Aorta (tissue), 5 donors: Measurements from ENCODE around the gene AP3D1. TPM values are rescaled to one million over a fixed set of nuclear protein-coding genes. Genes with fewer than 3 reads are reported as not detected.

ENCODE experiments used
- ATAC-seq: fragments of 200-7000 bp; cut with Tn5 transposase; one replicate; pipeline ENCODE4 v1.9.1; 2022; ENCODE audit warnings: moderate library complexity; ENCODE audit not compliant: low FRiP score
- DNase-seq, 2 donors: peaks; one replicate each; pipeline ENCODE4 v3.0.0-alpha.2; 2020
- H3K27ac ChIP-seq, 2 donors: one replicate each; pipeline ENCODE4 v1.5.1; 2013; ENCODE audit warnings: low read length in 2 of 2, mild to moderate bottlenecking in 2 of 2, moderate library complexity in 2 of 2, control low read depth in 1 of 2, inconsistent platforms in 1 of 2, low read depth in 1 of 2
- H3K27me3 ChIP-seq, 2 donors: one replicate each; pipeline ENCODE4 v1.6.1; 2013; ENCODE audit warnings: control low read depth in 1 of 2, low read length in 1 of 2, mild to moderate bottlenecking in 1 of 2, moderate library complexity in 1 of 2; ENCODE audit not compliant: insufficient read depth in 2 of 2, control insufficient read depth in 1 of 2
- H3K36me3 ChIP-seq, 2 donors: one replicate each; pipeline ENCODE4 v1.6.1; 2013; ENCODE audit warnings: control low read depth in 1 of 2, low read length in 1 of 2, mild to moderate bottlenecking in 1 of 2; ENCODE audit not compliant: insufficient read depth in 2 of 2, control insufficient read depth in 1 of 2
- H3K4me1 ChIP-seq, 2 donors: one replicate each; pipeline ENCODE4 v1.6.1; 2013; ENCODE audit warnings: low read length in 2 of 2, control low read depth in 1 of 2, mild to moderate bottlenecking in 1 of 2, moderate library complexity in 1 of 2; ENCODE audit not compliant: insufficient read depth in 2 of 2, control insufficient read depth in 1 of 2
- H3K4me3 ChIP-seq, 2 donors: one replicate each; pipeline ENCODE4 v1.5.1; 2013; ENCODE audit warnings: low read length in 2 of 2, control low read depth in 1 of 2, mild to moderate bottlenecking in 1 of 2
- H3K9me3 ChIP-seq: one replicate; pipeline ENCODE4 v1.6.1; 2013; ENCODE audit warnings: mild to moderate bottlenecking, low read length; ENCODE audit not compliant: control insufficient read depth
- WGBS, 2 donors: extraction: QIAGEN DNeasy Blood & Tissue Kit; methylation state at CpG; one replicate each; pipeline ENCODE4 v1.1.7; 2013; 5-methylcytosine and 5-hydroxymethylcytosine counted together
- intact Hi-C, 2 donors: fragments of 100-400 bp; cut with DNase I; formaldehyde crosslinking; loops; one replicate each; pipeline versions ENCODE4 v1.14.2 to v1.15.0; 2022
- polyA plus RNA-seq, 2 donors: library from polyadenylated mRNA; stranded (reverse); fragments of 200-250 nt; gene quantifications; one replicate each; pipeline ENCODE4 v1.2.3, GENCODE V29; 2013
- total RNA-seq, 2 donors: library from RNA; stranded (reverse); fragmentation: NEBNext Ultra II Directional; extraction: Animal tissue kit (Norgen Biotek cat#: 25700); gene quantifications; one replicate each; pipeline ENCODE4 v1.2.1, GENCODE V29; 2021
- donor health status: healthy with polysubstance abuse.
- donor health status: Bipolar disorder and iron deficiency.
- donor health status: DM: no; HTN: no; CAD: no.
- donor health status: DM: no; HTN: no; CAD: no.
- donor health status: DM: yes; HTN: yes; CAD: no.

Gene AP3D1
- total and polyA plus RNA-seq, 4 donors, result 31.7 to 84.3 (median 68.3) TPM

- intact Hi-C loops, result no loop called here
- no peaks in the 10 kb centered on the region for H3K9me3 ChIP-seq
- WGBS, 2 donors, result 85% methylated on average over 28 of the region's 28 CpGs
- no peak overlapping the region for H3K27ac ChIP-seq
- ATAC-seq, result peak; percentile 43
- H3K36me3 ChIP-seq, result no peaks in the 10 kb centered on the region
- DNase-seq, result peak; percentile 85 to 87
- H3K4me3 ChIP-seq, result no peak overlapping the region
- H3K4me1 ChIP-seq, result no peaks in the 10 kb centered on the region
- no peaks in the 10 kb centered on the region for H3K27me3 ChIP-seq
Observed at GRCh38 chr19:2084993-2085720, 66.2 kb downstream of the AP3D1 start.

- intact Hi-C loops, result no loop called here
- Histone ChIP-seq H3K27me3 (no peaks in the 10 kb centered on the region), H3K4me3 (no peak overlapping the region), H3K4me1 (no peaks in the 10 kb centered on the region), H3K36me3 (no peaks in the 10 kb centered on the region), H3K27ac (no peak overlapping the region), H3K9me3 (no peaks in the 10 kb centered on the region)
- peak in 1 of 2 donors; percentile 71 for DNase-seq
- WGBS, 2 donors, result 85 to 87% methylated on average over 20 of the region's 20 CpGs
- ATAC-seq, result no peak
Observed at GRCh38 chr19:2083174-2083854, 68.1 kb downstream of the AP3D1 start.

DNA sequence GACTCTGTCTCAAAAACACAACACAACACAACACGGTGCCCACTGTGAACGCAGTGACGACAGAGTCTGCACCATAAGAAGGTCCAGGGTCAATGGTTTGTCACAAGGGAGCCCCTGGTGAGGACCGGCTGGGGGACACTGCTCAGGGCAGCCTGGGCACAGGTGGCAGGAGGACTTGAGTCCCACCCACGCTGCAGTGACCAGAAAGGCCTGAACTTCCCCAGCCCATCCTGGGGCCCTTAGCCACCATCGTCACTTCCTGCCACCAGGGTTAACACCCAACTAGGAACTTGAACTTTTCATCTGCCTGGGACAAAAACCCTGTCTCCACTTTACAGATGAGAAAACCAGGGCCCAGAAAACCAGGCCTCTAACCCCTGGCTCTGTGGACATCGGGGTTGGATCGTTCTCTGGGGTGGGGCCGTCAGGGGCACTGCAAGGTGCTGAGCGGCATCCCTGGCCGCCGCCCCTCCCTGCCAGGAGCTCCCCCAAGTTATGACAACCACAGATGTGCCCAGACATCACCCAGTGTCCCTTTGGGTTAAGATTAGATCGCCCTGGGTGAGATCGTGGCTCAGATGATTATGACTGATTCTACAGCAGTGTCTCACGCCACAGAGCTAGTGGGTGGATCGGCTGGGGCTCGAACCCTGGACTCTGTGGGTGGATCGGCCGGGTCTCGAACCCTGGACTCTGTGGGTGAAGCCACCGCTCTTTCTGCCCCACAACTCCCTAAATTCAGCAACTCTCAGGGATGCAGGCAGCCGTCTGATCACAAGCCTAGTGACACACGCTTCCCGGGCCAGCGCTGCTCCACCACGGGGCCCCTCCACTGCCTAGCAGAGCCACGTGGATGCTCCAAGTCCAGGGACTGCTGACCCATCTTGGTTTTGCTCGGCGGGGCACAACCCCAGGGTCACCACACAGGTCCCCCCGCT lies 69.2 kb downstream of the AP3D1 start:
- Histone ChIP-seq H3K4me1 (no peaks in the 10 kb centered on the region), H3K27me3 (no peaks in the 10 kb centered on the region), H3K27ac (no peak overlapping the region), H3K9me3 (no peaks in the 10 kb centered on the region), H3K36me3 (no peaks in the 10 kb centered on the region), H3K4me3 (no peak overlapping the region)
- WGBS, 2 donors, result 87 to 91% methylated on average over 30 of the region's 30 CpGs
- ATAC-seq, result no peak
- intact Hi-C loops, result no loop called here
- peak in 1 of 2 donors; percentile 64 for DNase-seq

- Histone ChIP-seq H3K27me3 (no peaks in the 10 kb centered on the region), H3K4me3 (no peak overlapping the region), H3K36me3 (peaks cover 0 to 2% of the 10 kb centered on the region in 2 donors), H3K27ac (no peak overlapping the region), H3K4me1 (no peaks in the 10 kb centered on the region), H3K9me3 (no peaks in the 10 kb centered on the region)
- intact Hi-C loops, result no loop called here
- 80 to 84% methylated on average over 23 of the region's 23 CpGs for WGBS, 2 donors
- ATAC-seq (no peak), DNase-seq (no peak)
Observed at GRCh38 chr19:2080336-2080988, 70.9 kb downstream of the AP3D1 start.

DNA sequence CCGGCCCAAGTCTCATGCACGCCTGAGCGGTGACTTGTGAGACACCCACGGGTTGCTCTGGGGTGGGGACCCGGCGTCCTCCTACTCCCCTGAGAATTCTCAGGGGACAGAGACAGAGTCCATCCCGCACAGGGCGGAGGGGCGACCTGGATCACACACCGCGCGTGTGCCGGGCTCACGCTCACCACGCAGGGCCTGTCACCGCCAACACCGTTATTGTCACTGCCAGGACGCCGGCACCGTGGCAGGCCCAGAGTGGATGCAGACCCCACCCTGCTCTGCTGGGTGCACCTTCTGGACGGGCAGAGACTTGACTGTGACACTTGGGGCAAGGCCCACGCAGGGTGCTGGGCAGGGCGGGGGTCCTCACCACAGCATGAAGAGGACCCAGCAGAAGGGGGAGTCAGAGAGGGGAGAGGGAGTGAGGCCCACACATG lies 71.5 kb downstream of the AP3D1 start:
- no peak overlapping the region for H3K4me3 ChIP-seq
- H3K27ac ChIP-seq, result no peak overlapping the region
- no peak for DNase-seq
- no peaks in the 10 kb centered on the region for H3K9me3 ChIP-seq
- peaks cover 0 to 2% of the 10 kb centered on the region in 2 donors for H3K36me3 ChIP-seq
- no peaks in the 10 kb centered on the region for H3K4me1 ChIP-seq
- WGBS, 2 donors, result 88 to 89% methylated on average over 22 to 23 of the region's 23 CpGs
- intact Hi-C loops, result no loop called here
- no peak for ATAC-seq
- no peaks in the 10 kb centered on the region for H3K27me3 ChIP-seq

DNA sequence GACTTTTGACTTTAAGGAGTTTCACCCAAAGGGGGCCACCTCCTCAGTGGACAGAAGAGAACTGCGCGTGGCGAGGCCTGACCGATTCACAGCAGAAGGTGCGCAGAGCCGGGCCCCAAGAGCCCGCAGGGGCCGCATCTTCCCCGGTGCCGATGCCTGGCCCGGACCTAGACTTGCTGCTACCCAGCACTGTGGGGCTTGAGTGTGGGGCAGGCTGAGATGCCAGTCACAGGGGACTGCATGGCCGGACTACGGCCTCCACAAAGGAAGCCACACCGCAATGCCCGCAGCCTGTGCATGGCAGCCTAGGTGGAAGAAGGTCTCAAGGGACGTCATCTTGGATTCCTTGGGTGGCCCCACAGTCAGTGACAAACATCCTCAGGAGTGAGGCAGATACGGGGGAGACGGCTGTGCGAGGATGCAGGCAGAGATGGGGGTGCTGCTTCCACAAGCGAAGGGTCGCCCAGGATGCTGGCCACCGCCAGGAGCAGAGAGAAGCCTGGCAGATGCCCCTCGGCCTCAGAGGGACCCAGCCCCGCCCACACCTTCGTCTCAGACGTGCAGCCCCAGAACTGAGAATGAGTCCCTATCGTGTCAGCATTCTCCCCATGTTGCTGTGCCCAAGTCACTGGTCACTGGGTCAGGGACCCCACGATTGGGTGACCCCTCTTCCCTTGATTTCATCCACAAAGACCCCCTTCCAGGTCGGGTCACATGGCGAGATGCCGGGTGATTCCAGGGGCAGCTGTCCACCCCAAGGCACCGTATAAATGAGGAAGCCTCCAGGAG lies 72.1 kb downstream of the AP3D1 start:
- ATAC-seq (no peak), DNase-seq (no peak)
- intact Hi-C loops, result no loop called here
- 91% methylated on average over 31 to 32 of the region's 32 CpGs for WGBS, 2 donors
- Histone ChIP-seq H3K27me3 (no peaks in the 10 kb centered on the region), H3K9me3 (no peaks in the 10 kb centered on the region), H3K4me3 (no peak overlapping the region), H3K4me1 (no peaks in the 10 kb centered on the region), H3K36me3 (peaks cover 0 to 2% of the 10 kb centered on the region in 2 donors), H3K27ac (no peak overlapping the region)

- 96% methylated on average over 44 of the region's 44 CpGs for WGBS, 2 donors
- Histone ChIP-seq H3K9me3 (no peaks in the 10 kb centered on the region), H3K4me3 (no peak overlapping the region), H3K27ac (no peak overlapping the region), H3K4me1 (no peaks in the 10 kb centered on the region), H3K36me3 (peaks cover 0 to 5% of the 10 kb centered on the region in 2 donors), H3K27me3 (no peaks in the 10 kb centered on the region)
- DNase-seq (no peak), ATAC-seq (no peak)
- intact Hi-C loops, result no loop called here
Observed at GRCh38 chr19:2077833-2078619, 73.3 kb downstream of the AP3D1 start.
